Epithelial cell of prostate (primary cell): ENCODE data around the gene MVB12A.

Source experiments
- DNase-seq: peaks from one replicate; pipeline ENCODE4 v3.0.0-alpha.2; 2011; ENCODE audit warnings: low read depth, low spot score
- H3K27ac ChIP-seq: fragments of 450-650 bp; 2 replicates; pipeline ENCODE4 v1.5.1; 2017; ENCODE audit warnings: mild to moderate bottlenecking

Gene MVB12A

DNA sequence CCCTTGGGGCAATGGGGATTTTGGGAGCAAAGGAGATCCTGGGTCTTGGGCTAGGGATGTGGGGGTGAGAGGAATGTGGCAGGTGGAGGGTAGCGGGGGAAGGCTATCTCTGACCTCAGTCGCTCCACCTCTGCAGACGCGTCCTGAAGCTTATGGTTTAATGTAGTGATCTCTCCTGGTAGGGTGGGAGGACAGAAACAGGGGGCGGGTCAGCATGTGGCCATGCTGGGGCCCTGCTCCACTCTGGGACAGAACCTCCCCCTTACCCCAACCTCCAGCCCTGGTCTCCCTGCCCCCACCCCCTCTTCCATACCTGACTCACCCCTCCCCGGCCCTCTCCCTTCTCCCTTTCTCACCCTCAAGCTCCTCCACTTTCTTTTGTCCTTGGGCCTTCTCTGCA is 15.8 kb upstream of the MVB12A start:
- H3K27ac ChIP-seq: no peak overlapping the region
- no peak for DNase-seq

DNA sequence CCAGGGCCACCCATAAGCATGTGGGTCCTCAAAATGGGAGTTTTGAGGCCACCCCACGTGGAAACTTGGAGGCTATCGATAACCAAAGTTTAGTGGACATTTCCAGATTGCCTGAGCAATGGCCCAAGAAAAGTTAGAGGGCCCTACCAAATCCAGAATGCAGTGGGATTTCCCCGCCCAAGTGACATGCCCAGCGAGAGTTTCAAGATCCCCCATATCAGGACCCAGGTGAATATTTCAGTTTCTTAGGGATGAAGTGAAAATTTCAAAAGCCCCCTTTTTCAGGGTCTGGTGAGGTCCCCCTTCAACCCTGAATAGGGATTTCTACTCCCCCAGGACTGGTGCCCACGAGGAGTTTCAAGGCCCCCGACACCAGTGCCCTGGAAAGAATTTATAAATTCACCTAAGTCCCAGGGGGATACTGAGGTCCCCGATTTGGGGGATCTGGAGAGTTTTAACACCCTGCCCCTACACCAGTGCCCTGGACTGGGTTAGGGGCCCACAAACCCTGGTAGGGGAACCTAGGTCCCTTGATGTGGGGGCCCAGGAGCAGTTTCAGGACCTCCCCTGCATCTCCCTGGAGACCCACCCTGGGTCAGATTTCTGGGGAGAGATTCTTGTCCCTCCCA is 15.1 kb upstream of the MVB12A start:
- no peak overlapping the region for H3K27ac ChIP-seq

DNA sequence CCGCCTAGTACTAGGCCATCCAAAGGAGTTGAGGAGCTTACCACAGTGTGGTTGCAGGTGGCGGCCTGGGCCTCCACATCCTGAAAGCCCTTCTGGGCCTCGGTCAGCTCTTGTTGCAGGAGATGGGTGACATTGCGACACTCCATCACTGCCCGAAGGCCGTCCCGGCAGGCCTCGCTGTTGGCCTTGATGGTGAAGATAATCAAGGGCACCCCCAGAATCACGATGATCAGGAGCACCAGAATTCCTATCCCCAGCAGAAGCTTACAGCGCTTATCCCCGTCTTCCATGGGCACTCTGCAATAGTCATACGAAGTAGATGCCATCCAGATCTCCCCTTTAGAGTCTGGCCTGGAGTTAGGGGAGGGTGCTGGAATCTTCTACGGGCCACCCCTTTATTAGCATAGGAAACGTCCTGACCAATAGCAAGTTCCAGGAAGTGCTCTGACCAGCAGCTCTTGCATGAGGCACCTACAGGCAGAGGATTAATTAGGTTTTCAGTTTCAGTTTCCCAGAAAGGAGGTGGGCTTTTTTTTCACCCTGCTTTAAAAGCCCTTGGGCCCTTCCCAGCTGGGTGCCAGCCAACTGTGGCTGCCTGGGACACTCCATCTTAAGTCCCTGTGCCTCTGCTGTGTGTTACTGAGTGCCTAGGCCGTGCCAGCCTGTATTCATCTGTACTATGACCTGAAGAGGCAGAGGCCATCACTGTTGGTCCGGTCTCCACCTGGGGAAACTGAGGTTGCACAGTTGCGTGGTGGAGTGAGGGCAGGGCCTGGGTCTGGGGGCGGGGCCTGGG is 14.4 kb upstream of the MVB12A start, which contains the start of gene BST2:
BST2 (minus strand) TSS at position 381 of the 796 bp plus-strand sequence; CDS start at position 326, 55 bp downstream.
- DNase-seq: peak; percentile 49
- H3K27ac ChIP-seq: no peak within 1 kb of the TSS

More for the DNA sequence above, 15.1 kb upstream of the MVB12A start:
- DNase-seq: no peak

DNA sequence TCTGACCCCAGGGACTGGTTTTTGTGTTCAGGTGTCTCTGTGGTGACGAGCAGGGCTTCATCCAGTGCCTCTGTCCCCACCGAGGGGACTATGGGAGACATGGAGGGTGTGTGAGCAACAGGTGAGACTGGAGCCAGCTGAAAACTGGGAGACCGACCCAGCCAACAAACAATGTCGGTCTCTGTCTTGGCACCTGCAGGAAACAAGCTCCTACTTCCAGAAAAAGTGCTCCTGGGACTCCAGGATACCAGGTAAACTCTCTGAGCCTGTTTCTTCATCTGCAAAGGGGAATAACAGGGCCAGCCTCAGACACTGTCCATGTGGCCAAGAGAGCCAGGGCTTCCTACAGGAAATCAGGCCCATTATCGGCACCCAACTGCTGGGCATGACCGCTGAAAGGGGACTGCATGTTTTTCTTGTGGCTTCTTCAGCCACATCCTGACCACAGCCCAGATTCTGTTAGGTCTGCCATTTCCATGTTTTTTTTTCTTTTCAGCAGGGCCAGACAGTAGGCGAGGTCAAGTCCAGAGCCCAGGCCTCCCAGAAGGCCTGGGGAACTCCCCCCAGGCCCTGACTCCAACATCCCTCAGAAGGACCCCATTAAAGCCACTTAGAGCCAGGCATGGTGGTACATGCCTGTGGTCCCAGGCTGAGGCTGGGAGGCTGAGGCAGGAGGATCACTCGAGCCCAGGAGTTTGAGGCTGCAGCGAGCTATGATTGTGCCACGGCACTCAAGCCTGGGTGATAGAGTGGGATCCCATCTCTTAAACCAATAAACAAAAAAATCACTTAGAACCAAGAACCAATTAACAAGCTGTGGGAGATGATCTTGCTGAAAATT is 13.6 kb upstream of the MVB12A start:
- DNase-seq: no peak
- no peak overlapping the region for H3K27ac ChIP-seq

DNA sequence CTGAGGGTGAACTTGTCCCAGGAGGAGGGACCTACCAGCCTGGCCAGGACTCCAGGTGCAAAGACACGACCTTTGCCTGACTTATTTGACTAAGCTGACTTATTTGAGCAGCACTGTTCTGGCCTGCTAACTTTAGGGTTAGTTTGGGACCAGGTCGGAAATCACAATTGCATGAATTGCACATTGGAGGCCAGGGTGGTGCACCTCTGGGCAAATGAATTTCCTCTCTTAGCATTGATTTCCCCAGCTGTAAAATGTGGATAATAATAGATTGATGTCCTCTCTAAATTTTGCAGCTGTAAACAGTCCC is 13.0 kb upstream of the MVB12A start:
- no peak overlapping the region for H3K27ac ChIP-seq
- DNase-seq: no peak

DNA sequence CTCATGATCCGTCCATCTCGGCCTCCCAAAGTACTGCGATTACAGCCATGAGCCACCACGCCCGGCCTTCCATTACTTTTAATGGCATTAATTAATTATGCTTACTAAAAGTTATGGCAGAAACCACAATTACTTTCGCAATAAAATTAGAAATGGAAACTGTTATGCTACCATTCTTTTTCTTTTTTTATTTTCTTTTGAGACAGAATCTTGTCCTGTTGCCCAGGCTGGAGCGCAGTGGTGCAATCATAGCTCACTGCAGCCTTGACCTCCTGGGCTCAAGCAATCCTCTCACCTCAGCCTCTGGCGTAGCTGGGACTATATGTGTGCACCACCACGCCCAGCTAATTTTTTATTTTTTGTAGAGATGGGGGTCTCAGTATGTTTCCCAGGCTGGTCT is 9.9 kb upstream of the MVB12A start:
- H3K27ac ChIP-seq: no peak overlapping the region
- no peak for DNase-seq

DNA sequence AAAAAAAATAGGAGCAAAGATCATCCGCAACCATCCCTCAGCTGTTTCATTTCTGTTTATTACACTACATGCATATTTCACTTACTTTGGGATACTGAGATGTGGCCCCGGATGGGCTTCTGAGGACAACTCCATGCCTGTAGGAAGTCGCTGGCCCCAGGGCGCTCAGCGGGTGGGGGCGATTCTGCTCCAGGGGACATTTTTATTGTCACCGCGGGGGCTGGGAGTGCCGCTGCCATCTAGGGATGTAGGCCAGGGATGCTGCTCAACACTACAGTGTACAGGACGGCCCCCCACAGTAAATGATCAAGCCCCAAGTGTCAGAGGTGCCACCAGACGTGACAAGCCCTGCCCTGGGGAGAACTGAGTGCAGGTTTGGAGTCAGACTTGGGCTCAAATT is 8.0 kb upstream of the MVB12A start:
- DNase-seq: no peak
- H3K27ac ChIP-seq: no peak overlapping the region

DNA sequence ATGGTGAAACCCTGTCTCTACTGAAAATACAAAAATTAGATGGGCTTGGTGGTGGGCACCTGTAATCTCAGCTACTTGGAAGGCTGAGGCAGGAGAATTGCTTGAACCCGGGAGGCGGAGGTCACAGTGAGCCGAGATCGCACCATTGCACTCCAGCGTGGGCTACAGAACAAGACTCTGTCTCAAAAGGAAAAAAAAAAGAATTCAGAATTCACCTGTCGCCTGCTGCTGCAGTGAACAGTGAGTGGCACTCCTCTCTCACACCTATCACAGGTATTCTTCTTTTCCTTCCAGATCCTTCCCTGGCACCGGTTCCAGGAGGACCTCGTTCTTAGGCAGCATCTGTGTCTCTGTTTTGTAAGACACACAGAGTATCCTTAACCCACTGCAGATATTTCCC is 5.8 kb upstream of the MVB12A start:
- DNase-seq: no peak
- H3K27ac ChIP-seq: no peak overlapping the region

DNA sequence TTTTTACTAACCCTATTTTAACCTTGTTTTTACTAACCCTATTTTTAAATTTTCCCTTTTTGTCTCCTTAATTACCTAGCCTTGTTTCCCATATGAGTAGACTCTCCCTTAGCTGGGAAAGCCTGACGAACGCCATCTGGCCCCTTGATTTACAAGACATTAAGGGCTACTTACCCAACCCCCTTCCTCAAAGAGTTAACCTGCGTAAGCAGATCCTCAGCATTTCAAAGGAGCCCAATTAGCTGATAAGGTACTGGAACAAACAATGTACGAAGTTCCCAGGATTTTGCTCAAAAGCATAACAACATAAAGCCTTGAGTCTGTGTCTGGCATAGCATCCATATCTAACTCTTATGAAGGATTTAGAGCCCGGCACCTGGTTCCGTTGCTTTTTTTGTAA is 4.7 kb upstream of the MVB12A start:
- no peak overlapping the region for H3K27ac ChIP-seq
- DNase-seq: no peak

DNA sequence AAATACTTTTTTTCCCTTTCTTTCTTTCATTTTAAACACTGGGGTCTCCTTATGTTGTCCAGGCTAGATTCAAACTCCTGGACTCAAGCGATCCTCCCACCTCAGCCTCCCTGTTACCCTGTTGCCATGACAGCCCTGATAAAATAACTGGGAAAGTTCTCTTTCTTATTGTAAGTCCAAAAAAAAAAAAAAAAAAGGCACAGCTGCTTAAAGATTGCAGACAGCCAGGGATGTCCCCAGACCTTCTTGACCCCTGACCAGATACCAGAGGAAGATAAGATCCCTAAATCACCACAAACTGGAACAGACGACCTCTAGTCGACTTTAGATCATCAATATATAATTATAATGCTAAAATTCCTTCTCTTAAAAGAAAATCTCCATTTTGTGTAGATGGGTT is 1.1 kb upstream of the MVB12A start:
- no peak for DNase-seq
- peak overlapping the region; percentile 72 for H3K27ac ChIP-seq

DNA sequence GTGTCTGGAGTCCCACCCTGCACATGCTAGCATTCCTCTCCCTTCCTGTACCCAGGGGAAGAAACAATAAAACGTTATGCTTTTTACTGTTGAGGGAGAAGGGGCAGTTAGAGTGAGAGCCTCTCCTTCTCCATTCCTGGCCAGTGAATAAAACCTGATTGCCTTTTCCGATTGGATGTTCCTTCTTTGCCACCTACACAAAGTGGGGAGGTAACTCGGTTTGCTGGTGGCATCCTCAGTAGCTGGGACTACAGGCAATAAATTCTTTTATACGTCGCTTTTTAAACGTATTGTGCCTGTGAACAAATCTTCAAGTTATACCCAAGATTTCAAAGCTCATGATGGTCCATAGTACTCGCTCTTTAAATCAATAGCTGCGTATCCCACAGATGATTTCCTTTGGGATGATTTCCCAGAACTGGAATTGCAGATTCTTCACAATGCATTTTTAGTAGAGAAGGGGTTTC is 660 bp upstream of the MVB12A start:
- peak overlapping the region; percentile 72 for H3K27ac ChIP-seq
- no peak for DNase-seq

DNA sequence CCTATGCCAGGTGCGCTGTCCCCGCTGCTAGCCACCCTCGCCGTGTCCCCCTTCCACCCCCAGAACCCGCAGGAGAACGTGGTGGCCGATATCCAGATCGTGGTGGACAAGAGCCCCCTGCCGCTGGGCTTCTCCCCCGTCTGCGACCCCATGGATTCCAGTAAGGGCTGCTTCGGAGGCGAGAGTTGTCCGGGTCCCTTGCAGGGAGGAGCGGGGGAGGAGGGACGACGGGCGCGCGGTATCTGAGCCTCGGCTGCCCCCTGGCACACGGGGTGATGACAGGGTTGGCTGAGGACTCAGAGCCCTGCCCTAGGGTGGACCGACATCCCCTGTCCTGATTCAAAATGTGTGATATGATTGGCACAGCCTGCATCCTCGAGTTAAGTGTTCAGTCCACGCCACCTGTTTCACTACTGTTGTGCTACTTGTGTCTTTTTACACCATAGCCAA is 653 bp downstream of the MVB12A start:
- no peak overlapping the region for H3K27ac ChIP-seq
- no peak for DNase-seq

DNA sequence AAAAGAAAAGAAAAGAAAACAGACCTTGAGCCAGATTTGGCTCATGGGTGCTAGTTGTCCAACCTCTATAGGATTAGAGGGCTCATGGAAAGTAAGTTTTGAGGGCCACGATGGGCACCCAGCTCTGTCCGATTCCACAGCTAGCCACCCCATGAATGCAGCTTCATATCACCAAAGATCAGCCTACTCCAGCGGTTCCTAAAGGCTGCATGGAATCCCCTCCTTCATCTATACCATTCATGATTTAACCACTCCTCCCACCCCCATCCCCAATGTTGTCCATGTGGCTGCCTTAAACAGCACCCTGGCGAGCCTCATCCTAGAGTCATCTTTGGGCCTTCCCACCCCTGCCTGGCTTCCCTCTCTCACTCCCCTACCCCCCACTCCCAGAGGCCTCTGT is 2.1 kb downstream of the MVB12A start:
- DNase-seq: no peak
- no peak overlapping the region for H3K27ac ChIP-seq

DNA sequence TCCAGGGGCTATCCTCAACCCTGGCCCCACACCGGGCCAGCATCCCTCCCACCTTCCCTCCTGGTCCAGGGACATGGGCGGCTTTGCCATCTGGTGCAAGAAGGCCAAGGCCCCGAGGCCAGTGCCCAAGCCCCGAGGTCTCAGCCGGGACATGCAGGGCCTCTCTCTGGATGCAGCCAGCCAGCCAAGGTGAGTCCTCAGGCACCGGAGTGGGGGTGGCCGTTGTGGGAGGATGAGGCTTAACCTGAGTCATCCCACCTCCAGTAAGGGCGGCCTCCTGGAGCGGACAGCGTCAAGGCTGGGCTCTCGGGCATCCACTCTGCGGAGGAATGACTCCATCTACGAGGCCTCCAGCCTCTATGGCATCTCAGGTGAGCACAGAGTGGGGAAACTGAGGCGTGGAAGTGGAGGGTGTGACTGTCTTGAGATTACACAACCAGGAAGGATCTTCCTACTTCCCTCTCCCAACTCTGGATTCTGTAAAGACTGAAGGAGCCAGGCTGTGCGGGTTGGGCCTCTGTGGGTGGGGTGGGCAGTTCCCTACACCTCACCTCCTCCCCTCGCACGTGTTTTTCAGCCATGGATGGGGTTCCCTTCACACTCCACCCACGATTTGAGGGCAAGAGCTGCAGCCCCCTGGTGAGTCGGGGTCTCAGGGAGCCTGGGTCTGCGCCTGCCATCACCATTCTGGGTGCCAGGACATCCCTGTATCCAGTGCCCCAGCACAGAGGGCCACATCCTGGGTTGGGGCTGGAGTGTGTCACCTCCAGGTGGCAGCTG is 3.8 kb downstream of the MVB12A start:
- H3K27ac ChIP-seq: no peak overlapping the region

DNA sequence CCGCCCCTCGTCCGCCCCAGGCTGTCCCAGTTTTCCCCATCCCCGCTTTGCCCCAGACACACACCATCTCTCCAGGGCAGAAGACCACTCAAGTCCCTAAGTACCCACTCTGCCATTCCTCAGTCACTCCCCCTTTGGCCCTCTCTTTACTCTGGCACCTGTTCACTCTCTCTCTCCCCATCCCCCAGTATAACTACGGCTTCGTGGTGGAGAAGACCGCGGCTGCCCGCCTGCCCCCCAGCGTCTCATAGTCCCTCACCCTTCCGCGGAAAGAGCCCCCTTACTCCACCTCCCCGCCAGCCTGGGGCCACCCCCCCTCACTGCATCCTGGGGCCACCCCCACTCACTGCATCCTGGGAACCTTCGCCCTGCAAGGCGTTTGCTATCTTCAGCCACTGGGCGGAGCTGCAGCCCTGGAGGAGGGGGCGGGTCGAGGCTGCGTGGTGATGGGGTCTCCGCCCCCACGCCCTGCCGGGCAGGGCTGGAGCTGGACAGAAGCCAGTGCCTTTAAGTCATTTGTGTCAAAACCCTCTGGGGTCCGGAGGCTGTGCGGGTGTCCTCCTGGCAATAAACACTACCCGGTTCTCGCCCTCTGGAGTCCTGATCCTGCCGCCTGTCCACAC is 5.0 kb downstream of the MVB12A start:
- H3K27ac ChIP-seq: no peak overlapping the region
- no peak for DNase-seq

More for the DNA sequence above, 3.8 kb downstream of the MVB12A start:
- DNase-seq: no peak

DNA sequence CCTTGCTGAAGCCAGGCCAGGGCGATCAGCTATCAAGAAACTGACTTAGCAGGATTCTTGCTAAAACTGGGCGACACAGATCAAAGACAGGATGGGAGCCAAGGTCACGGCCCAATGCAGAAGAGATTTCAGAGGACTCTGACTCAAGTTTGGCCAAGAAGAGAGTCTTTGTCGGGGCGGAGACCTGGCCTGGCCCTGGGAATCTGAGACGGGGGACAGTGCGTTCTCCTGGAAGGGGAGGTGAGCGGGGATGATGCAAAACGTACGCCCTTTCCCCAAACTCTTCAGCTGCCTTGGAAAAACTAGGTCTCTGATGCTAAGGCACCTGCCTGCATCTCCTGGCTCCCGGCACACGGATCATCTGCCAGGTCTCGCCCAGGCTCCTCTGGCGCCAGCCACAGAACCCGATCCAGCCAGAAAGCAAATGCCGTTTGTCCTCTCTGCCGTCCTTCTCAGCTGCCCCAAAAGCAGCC is 9.8 kb downstream of the MVB12A start:
- H3K27ac ChIP-seq: no peak overlapping the region

DNA sequence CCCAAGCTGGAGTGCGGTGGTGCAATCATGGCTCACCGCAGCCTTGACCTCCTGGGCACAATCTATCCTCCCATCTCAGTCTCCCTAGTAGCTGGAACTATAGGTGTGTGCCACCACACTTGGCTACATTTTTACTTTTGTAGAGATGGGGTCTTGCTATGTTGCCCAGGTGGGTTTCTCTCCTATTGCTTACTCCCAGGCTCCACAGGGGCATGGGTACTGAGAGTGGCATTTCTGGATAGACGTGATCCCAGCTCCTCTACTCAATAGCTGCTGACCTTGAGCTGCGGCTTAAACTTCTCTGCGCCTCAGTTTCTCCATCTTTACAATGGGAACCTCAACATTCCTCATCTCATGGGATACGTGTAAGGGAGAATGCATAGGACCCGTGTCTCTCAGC is 11.6 kb downstream of the MVB12A start:
- DNase-seq: no peak
- no peak overlapping the region for H3K27ac ChIP-seq

More for the DNA sequence above, 9.8 kb downstream of the MVB12A start:
- no peak for DNase-seq

DNA sequence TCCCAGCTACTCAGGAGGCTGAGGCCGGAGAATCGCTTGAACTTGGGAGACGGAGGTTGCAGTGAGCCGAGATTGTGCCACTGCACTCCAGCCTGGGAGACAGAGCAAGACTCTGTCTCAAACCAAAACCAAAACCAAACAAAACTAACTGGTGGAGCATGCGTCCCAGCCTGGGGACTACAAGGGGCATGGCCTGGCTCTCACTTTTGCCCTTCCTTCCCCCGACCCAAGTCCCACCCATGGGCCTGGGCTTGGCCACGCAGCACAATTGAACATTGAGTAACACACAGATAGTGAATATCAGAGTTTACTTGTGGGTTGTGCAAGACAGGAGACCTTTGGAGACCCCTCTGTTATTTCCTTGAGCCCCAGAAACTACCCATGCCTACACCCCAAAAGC is 15.4 kb downstream of the MVB12A start:
- H3K27ac ChIP-seq: no peak overlapping the region
- no peak for DNase-seq

DNA sequence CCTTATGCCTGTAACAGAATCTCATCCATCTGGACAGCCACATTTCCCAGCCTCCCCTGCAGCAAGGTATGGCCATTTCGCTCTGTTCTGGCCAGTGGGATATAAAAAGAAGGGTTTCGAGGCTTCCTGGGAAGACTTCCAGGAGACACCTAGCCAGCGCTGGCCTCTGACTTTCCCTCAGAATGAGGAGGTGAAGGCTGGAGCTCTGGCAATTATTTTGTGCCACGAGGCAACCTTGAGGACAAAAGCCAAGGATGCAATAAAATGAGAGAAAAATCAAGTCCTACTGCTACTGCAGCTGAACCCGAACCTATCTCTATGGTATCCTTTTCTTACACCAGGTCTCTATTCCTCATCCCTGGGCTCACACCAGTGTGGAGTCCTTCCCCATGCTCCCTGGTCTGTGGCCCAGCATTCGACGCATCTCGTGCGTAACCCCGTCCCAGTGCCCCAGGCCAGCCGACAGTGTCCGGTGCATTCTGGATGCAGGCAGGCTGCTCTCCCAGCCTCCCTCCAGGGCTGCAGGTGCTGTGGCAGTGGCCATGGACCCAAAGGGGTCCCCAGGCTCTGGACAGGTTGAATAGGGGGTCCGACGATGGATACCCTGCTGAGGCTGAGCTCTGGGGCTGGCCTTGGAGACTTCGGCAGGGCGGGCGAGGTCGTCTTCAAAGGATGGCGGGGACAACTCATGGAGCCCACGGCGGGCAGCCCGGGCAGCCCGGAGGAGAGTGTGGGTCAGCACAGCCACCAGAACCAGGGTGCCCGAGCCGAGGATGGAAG is 16.4 kb downstream of the MVB12A start:
- H3K27ac ChIP-seq: no peak overlapping the region

More for the DNA sequence above, 16.4 kb downstream of the MVB12A start:
- DNase-seq: no peak
